GM19328 (cell line): ENCODE results near the gene EZR.

ENCODE experiments used
- ATAC-seq: cut with Tn5 transposase; IDR thresholded peaks from one replicate; pipeline ENCODE4 v1.9.1; 2021; ENCODE audit warnings: mild to moderate bottlenecking, moderate library complexity; ENCODE audit not compliant: unreplicated experiment

Gene EZR

DNA sequence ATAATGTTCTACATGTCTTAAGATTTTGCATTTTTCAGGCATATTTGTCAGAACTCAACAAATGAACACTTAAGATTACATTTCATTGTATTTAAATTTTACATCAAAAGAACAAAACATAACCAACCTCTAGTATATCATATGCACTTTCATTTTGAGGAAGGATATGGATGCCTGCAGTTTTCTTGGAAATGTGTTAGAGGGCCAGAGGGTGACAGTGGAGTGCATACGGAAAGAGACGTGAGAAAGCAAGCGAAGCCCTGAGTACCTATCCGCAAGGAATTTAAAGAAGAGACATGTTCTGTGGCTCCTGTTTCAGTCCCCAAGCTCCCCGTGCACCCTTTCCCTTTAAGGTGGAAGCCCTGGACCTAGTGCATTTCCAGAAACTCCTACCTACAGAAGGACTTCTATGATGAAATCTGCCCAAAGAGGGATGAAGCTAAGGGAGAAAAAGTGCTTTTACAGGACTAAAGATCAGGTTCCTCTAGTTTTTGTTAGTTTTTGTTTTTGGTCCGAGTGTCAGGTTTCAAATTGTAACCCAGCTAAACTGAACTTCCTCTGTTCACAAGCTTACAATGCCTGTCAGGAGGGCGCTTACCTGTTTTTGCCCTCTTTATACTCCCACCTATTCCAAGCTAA lies 38.8 kb downstream of the EZR start:
- no peak for ATAC-seq

DNA sequence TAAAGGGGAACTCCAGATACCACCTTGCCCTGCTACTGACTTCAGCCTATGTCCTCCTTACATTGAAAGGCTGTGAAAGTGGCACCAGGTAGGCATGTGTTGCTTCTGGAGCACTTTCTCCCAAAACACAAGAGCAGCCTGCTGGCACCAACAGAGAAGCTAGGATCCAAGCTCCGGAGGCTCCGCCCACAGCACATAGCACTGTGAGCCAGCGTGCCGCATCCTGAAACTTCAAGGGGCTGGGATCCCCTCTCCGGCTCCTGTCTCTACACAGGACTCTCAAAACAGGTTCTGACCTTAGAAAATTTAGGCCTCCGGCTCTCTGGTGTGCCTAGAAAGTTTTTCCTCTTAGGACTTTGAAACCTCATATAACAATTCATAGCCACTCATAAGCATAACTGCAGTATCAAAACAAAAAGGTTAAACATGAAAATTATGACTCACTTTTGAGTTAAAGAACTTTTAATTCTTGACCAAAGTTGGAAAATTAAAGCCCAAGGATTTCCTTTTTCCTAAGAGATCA lies 41.1 kb downstream of the EZR start:
- no peak for ATAC-seq

- no peak for ATAC-seq
Measured at GRCh38 chr6:158777510-158777909, 41.7 kb downstream of the EZR start.

- ATAC-seq: no peak
Measured at GRCh38 chr6:158776737-158777136, 42.4 kb downstream of the EZR start.

GRCh38 chr6:158775832-158776231 lies 43.3 kb downstream of the EZR start:
- ATAC-seq: no peak

DNA sequence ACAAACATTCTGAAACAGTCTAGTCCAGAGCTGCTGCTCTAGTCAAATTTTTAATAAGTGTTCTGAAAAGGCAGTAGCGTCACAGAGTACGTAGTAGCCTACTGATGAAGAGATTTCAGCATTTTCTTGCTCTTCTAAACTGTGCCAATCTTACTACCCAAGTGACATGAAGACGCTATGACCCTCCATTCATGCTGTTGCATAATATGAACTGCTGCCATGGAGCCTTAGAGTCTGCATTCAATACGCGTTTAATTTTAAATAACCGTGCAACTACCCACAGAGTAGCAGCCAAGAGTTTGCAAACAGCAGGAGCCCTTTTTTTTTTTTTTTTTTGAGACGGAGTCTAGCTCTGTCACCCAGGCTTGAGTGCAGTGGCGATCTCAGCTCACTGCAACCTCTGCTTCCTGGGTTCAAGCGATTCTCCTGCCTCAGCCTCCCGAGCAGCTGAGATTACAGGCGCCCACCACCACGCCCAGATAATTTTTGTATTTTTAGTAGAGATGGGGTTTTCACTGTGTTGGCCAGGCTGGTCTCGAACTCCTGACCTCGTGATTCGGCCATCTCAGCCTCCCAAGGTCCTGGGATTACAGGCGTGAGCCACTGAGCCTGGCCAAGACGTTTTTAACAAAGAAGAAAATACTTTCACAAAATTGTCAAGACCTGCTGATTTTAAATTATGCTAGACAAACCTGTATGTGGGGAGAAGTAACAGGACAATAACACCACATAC lies 44.3 kb downstream of the EZR start:
- no peak for ATAC-seq

GRCh38 chr6:158773581-158774449 lies 45.4 kb downstream of the EZR start:
- no peak for ATAC-seq

DNA sequence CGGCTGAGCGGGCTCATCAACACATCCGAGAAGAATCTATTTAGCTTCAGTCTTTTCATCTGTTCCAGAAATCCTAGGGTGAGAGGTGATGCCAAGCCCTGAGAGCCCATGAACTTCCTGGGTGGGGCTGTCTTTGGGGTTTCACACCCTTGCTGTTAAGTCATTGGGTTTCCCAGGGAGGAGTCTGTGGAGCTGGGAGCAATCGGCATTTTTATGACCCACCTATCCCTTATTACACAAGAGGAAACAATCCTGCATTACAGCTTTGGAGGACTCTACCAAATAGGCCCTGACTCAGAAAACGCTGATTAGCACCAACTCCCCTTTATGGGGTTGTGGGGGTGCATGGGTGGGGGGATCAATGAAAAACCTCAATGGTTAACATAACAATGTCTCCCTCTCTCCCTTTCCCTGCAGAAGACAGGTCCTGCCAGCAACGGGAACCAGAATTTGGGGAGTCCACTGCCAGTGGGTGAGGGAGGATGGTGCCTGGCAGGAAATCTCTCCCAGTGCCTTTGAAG lies 46.3 kb downstream of the EZR start:
- no peak for ATAC-seq

DNA sequence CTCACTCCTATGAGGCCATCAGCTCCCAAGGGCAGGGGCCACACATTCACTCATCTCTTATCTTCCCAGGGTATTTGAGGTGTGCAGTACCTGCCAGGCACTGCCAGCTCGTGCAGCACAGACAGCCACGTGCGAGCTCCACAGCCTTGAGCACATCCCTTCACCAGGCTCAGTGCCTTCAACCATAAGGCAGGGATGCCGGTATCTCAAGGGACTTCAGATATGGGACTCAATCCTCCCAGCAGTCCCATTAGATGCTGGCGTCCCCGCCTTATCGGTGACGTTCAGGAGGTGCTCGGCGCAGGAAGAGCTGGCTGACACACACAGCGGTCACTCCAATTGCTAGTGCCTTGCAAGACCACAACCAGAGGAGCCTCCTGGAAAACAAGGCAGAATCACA lies 47.0 kb downstream of the EZR start:
- ATAC-seq: no peak

DNA sequence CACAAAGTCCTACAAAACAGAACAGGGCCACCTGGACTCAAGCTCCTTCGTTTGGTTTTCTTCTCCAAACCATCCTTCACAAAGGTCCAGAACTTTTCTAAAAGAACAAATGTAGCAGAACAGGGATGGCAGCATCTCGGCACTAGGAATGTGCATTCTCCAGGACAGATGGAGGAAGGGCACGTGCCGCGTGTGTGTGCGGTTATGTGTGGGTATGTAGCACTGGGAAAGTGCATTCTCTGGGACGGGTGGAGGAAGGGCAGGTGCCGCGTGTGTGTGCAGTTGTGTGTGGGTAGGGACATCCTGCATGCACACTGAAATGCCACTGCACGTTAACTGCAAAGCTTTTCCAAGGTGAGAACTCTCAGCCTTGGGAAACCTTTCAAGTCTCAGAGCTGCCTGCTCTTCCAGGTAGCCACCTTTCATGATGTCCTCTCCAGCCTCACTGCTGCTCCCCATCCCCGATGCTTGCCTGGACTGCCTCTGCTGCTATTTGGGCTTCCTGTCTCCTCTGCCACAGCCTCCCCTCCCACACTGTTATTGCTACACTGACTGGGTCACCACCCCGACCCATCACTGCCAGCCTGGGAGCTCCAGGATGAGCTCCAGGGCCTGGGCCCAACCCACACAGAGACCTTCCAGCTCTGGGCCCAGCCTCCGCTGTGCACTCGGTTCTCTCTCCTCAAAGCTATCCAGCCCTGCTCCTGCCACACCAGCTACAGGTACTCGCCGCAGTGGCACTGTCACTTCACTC lies 47.6 kb downstream of the EZR start:
- no peak for ATAC-seq

- no peak for ATAC-seq
Measured at GRCh38 chr6:158770533-158771330, 48.4 kb downstream of the EZR start.

GRCh38 chr6:158769771-158770432 lies 49.3 kb downstream of the EZR start:
- no peak for ATAC-seq

GRCh38 chr6:158769234-158769770 lies 49.9 kb downstream of the EZR start:
- ATAC-seq: no peak

- no peak for ATAC-seq
Measured at GRCh38 chr6:158768436-158768835, 50.7 kb downstream of the EZR start.

GRCh38 chr6:158767709-158768108 lies 51.5 kb downstream of the EZR start:
- ATAC-seq: no peak

DNA sequence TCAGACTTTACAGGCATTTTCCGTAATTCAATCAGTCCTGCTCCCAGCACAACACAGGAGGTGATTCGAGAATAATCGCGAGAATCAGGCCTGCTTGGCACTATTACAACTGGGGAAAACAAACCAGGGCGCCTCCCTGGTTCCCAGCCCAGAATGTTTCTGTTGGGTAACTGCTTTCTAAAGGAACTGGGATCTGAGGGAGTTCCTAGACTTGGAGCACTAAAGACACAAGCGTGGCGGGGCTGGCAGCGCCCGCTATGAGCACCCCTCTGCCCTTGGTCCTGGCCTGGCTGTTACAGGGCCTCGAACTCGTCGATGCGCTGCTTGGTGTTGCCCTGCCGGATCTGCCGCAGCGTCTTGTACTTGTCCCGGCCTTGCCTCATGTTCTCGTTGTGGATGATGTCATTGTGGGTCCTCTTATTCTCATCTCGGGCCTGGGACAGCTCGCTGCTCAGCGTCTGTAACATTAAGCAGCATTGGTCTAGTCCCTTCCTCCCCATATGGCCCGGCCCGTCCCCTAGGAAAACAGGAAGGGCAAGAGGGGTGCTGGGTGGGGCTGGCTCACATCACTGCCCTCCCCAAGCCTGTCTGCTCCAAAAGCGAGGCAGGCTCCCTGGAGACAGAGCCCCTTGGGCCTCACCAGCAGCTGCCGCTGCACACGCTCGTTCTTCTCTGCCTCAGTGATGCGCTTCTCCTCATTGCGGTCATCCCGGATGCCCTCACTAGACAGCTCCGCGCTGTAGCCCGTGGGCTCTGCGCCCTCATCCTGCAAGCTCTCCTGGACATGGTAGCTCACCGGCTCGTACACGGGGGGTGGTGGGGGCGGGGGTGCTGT lies 52.3 kb downstream of the EZR start:
- no peak for ATAC-seq

- ATAC-seq: no peak
Measured at GRCh38 chr6:158765499-158766068, 53.6 kb downstream of the EZR start.

GRCh38 chr6:158764926-158765325 lies 54.2 kb downstream of the EZR start:
- no peak for ATAC-seq
